Measurements from ENCODE around the gene OR52E5.

Gene OR52E5

DNA sequence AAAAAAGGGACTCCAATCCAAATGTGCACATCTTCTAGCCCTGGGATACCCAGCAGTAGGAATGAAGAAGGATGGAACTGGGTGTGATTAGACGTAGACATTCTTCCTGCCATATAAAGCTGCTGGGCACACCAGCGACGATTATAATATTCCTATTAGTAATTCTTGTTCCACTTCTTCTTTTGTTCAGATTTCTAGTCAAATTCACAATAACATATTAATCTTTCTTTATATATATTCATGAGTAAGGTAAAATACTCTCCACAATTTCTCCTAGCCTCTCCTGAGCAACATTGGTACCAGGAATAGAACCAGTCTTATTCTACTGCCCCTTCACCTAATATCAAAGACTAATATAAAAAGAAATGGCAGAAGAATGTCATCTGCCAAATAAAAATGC is 35.4 kb upstream of the OR52E5 start, which contains the start of gene OR52E8:
Gene OR52E8 (minus strand): TSS at position 101 of the 400 bp plus-strand sequence. CDS start 0 bp downstream, at position 101.
- H3K23ac ChIP-seq (ENCODE audit: low read length): no peak within 1 kb of the TSS
- H4K12ac ChIP-seq (ENCODE audit: low read depth, low read length): no peak within 1 kb of the TSS
- H3K14ac ChIP-seq (ENCODE audit: low read length): no peak within 1 kb of the TSS
- H3K4me1 ChIP-seq (ENCODE audit: control insufficient read depth in 1 of 2, insufficient read depth in 2 of 2, low read length in 2 of 2): no peaks in the 10 kb centered on the region
- H3K4ac ChIP-seq (ENCODE audit: low read depth, low read length): no peak within 1 kb of the TSS
- H3K27me3 ChIP-seq (ENCODE audit: insufficient read depth, low read length): no peaks in the 10 kb centered on the region
- no peak within 1 kb of the TSS for H2BK5ac ChIP-seq (ENCODE audit: low read depth, low read length, poor library complexity)
- H3K9ac ChIP-seq (ENCODE audit: low read length): no peak within 1 kb of the TSS
- H3K9me3 ChIP-seq (ENCODE audit: insufficient read depth, low read depth, low read length): no peaks in the 10 kb centered on the region
- no peaks in the 10 kb centered on the region for H3K79me1 ChIP-seq (ENCODE audit: low read length)
- no peak within 1 kb of the TSS for H4K91ac ChIP-seq (ENCODE audit: low read depth, low read length)
- H3K36me3 ChIP-seq (ENCODE audit: control insufficient read depth in 1 of 2, insufficient read depth in 2 of 2, low read length in 2 of 2): no peaks in the 10 kb centered on the region
- DNase-seq: no peak
- H4K8ac ChIP-seq (ENCODE audit: low read depth, low read length): no peak within 1 kb of the TSS
- no peak within 1 kb of the TSS for H2BK120ac ChIP-seq (ENCODE audit: insufficient read depth, low read length, poor library complexity)
- no peak within 1 kb of the TSS for H2AFZ ChIP-seq (ENCODE audit: insufficient read depth, low read length, poor library complexity)
- no peak within 1 kb of the TSS for H2BK12ac ChIP-seq (ENCODE audit: low read length)
- H3K18ac ChIP-seq (ENCODE audit: low read length): no peak within 1 kb of the TSS
- H2AK5ac ChIP-seq (ENCODE audit: low read length): no peak within 1 kb of the TSS
- H3K4me3 ChIP-seq (ENCODE audit: low read depth, low read length): no peak within 1 kb of the TSS
- H3K79me2 ChIP-seq (ENCODE audit: control insufficient read depth, insufficient read depth, low read length, poor library complexity): no peaks in the 10 kb centered on the region
- no peak within 1 kb of the TSS for H3K4me2 ChIP-seq (ENCODE audit: low read length)
- no peak within 1 kb of the TSS for H3K27ac ChIP-seq (ENCODE audit: low read depth, low read length)
- no CpG with 5 or more reads among the region's 3 CpGs for WGBS (ENCODE audit: extremely low coverage, insufficient coverage, insufficient read length)

DNA sequence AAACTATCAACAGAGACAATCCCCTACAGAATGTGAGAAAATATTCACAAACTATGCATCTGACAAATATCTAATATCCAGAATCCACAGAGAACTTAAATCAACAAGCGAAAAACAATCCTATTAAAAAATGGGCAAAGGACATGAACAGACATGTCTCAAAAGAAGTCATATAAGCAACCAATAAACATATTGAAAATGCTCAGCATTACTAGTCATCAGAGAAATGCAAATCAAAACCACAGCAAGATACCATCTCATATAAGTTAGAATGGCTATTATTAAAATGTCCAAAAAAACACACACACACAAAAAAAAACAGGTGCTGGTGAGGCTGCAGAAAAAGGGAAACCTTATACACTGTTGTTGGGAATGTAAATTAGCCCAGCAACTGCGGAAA is 27.2 kb upstream of the OR52E5 start:
- H3K4me3 ChIP-seq (ENCODE audit: low read depth, low read length): no peak overlapping the region
- H2BK5ac ChIP-seq (ENCODE audit: low read depth, low read length, poor library complexity): no peak overlapping the region
- H3K9ac ChIP-seq (ENCODE audit: low read length): no peak overlapping the region
- no peaks in the 10 kb centered on the region for H3K4me1 ChIP-seq (ENCODE audit: control insufficient read depth in 1 of 2, insufficient read depth in 2 of 2, low read length in 2 of 2)
- no peak overlapping the region for H2AFZ ChIP-seq (ENCODE audit: insufficient read depth, low read length, poor library complexity)
- H2BK12ac ChIP-seq (ENCODE audit: low read length): no peak overlapping the region
- no CpG with 5 or more reads among the region's 2 CpGs for WGBS (ENCODE audit: extremely low coverage, insufficient coverage, insufficient read length)
- no peak overlapping the region for H4K91ac ChIP-seq (ENCODE audit: low read depth, low read length)
- H3K23ac ChIP-seq (ENCODE audit: low read length): no peak overlapping the region
- H2AK5ac ChIP-seq (ENCODE audit: low read length): no peak overlapping the region
- no peak overlapping the region for H4K8ac ChIP-seq (ENCODE audit: low read depth, low read length)
- DNase-seq: no peak
- H3K79me2 ChIP-seq (ENCODE audit: control insufficient read depth, insufficient read depth, low read length, poor library complexity): no peaks in the 10 kb centered on the region
- no peaks in the 10 kb centered on the region for H3K9me3 ChIP-seq (ENCODE audit: insufficient read depth, low read depth, low read length)
- H2BK120ac ChIP-seq (ENCODE audit: insufficient read depth, low read length, poor library complexity): no peak overlapping the region
- H3K36me3 ChIP-seq (ENCODE audit: control insufficient read depth in 1 of 2, insufficient read depth in 2 of 2, low read length in 2 of 2): no peaks in the 10 kb centered on the region
- H3K4me2 ChIP-seq (ENCODE audit: low read length): no peak overlapping the region
- H3K14ac ChIP-seq (ENCODE audit: low read length): no peak overlapping the region
- no peak overlapping the region for H3K4ac ChIP-seq (ENCODE audit: low read depth, low read length)
- H3K27me3 ChIP-seq (ENCODE audit: insufficient read depth, low read length): no peaks in the 10 kb centered on the region
- no peak overlapping the region for H3K27ac ChIP-seq (ENCODE audit: low read depth, low read length)
- H4K12ac ChIP-seq (ENCODE audit: low read depth, low read length): no peak overlapping the region
- no peak overlapping the region for H3K18ac ChIP-seq (ENCODE audit: low read length)
- H3K79me1 ChIP-seq (ENCODE audit: low read length): no peaks in the 10 kb centered on the region

DNA sequence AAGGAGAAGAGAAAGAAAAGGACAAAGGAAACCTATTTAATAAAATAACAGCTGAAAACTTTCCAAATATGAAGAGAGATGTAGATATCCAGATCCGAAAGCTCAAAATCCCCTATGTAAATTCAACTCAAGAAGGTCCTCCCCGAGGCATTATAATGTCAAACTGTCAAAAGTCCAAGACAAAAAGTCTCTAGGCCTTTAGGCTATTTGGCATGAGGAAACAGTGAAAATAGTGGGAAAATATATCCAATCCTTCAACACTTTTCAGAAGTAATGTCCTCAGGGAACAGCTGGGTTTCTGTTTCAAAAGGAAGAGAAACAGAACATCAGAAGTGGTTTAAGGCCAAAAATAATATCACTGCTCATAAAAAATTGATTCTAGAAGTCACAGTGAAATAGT is 14.4 kb upstream of the OR52E5 start:
- H3K23ac ChIP-seq (ENCODE audit: low read length): no peak overlapping the region
- H2AFZ ChIP-seq (ENCODE audit: insufficient read depth, low read length, poor library complexity): no peak overlapping the region
- no peak overlapping the region for H3K27ac ChIP-seq (ENCODE audit: low read depth, low read length)
- no peaks in the 10 kb centered on the region for H3K79me2 ChIP-seq (ENCODE audit: control insufficient read depth, insufficient read depth, low read length, poor library complexity)
- no peak overlapping the region for H3K9ac ChIP-seq (ENCODE audit: low read length)
- no peak overlapping the region for H4K91ac ChIP-seq (ENCODE audit: low read depth, low read length)
- no CpG with 5 or more reads among the region's 2 CpGs for WGBS (ENCODE audit: extremely low coverage, insufficient coverage, insufficient read length)
- no peaks in the 10 kb centered on the region for H3K36me3 ChIP-seq (ENCODE audit: control insufficient read depth in 1 of 2, insufficient read depth in 2 of 2, low read length in 2 of 2)
- no peak overlapping the region for H3K18ac ChIP-seq (ENCODE audit: low read length)
- H2BK5ac ChIP-seq (ENCODE audit: low read depth, low read length, poor library complexity): no peak overlapping the region
- DNase-seq: no peak
- H4K12ac ChIP-seq (ENCODE audit: low read depth, low read length): no peak overlapping the region
- no peak overlapping the region for H3K14ac ChIP-seq (ENCODE audit: low read length)
- H3K4me2 ChIP-seq (ENCODE audit: low read length): no peak overlapping the region
- no peak overlapping the region for H2BK120ac ChIP-seq (ENCODE audit: insufficient read depth, low read length, poor library complexity)
- no peak overlapping the region for H2BK12ac ChIP-seq (ENCODE audit: low read length)
- H3K27me3 ChIP-seq (ENCODE audit: insufficient read depth, low read length): no peaks in the 10 kb centered on the region
- no peaks in the 10 kb centered on the region for H3K9me3 ChIP-seq (ENCODE audit: insufficient read depth, low read depth, low read length)
- no peak overlapping the region for H3K4me3 ChIP-seq (ENCODE audit: low read depth, low read length)
- H3K4me1 ChIP-seq (ENCODE audit: control insufficient read depth in 1 of 2, insufficient read depth in 2 of 2, low read length in 2 of 2): no peaks in the 10 kb centered on the region
- H3K4ac ChIP-seq (ENCODE audit: low read depth, low read length): no peak overlapping the region
- H2AK5ac ChIP-seq (ENCODE audit: low read length): no peak overlapping the region
- H3K79me1 ChIP-seq (ENCODE audit: low read length): no peaks in the 10 kb centered on the region
- H4K8ac ChIP-seq (ENCODE audit: low read depth, low read length): no peak overlapping the region

- Histone ChIP-seq H4K8ac (ENCODE audit: low read depth, low read length) (no peak within 1 kb of the TSS), H2BK120ac (ENCODE audit: insufficient read depth, low read length, poor library complexity) (no peak within 1 kb of the TSS), H2AK5ac (ENCODE audit: low read length) (no peak within 1 kb of the TSS), H4K91ac (ENCODE audit: low read depth, low read length) (no peak within 1 kb of the TSS), H3K79me2 (ENCODE audit: control insufficient read depth, insufficient read depth, low read length, poor library complexity) (no peaks in the 10 kb centered on the region), H3K9ac (ENCODE audit: low read length) (no peak within 1 kb of the TSS), H2BK12ac (ENCODE audit: low read length) (no peak within 1 kb of the TSS), H3K9me3 (ENCODE audit: insufficient read depth, low read depth, low read length) (no peaks in the 10 kb centered on the region), H3K36me3 (ENCODE audit: control insufficient read depth in 1 of 2, insufficient read depth in 2 of 2, low read length in 2 of 2) (no peaks in the 10 kb centered on the region), H3K27ac (ENCODE audit: low read depth, low read length) (no peak within 1 kb of the TSS), H3K27me3 (ENCODE audit: insufficient read depth, low read length) (no peaks in the 10 kb centered on the region), H3K23ac (ENCODE audit: low read length) (no peak within 1 kb of the TSS), H2BK5ac (ENCODE audit: low read depth, low read length, poor library complexity) (no peak within 1 kb of the TSS), H3K14ac (ENCODE audit: low read length) (no peak within 1 kb of the TSS), H3K18ac (ENCODE audit: low read length) (no peak within 1 kb of the TSS), H2AFZ (ENCODE audit: insufficient read depth, low read length, poor library complexity) (no peak within 1 kb of the TSS), H3K4me2 (ENCODE audit: low read length) (no peak within 1 kb of the TSS), H4K12ac (ENCODE audit: low read depth, low read length) (no peak within 1 kb of the TSS), H3K4me1 (ENCODE audit: control insufficient read depth in 1 of 2, insufficient read depth in 2 of 2, low read length in 2 of 2) (no peaks in the 10 kb centered on the region), H3K79me1 (ENCODE audit: low read length) (no peaks in the 10 kb centered on the region), H3K4me3 (ENCODE audit: low read depth, low read length) (no peak within 1 kb of the TSS), H3K4ac (ENCODE audit: low read depth, low read length) (no peak within 1 kb of the TSS)
- DNase-seq: no peak
- no CpG with 5 or more reads among the region's 4 CpGs for WGBS (ENCODE audit: extremely low coverage, insufficient coverage, insufficient read length)
Observed at GRCh38 chr11:5880329-5880728, 12.7 kb upstream of the OR52E5 start, which contains the start of gene OR52E4. Gene OR52E4 (plus strand): TSS chr11:5880629. CDS start chr11:5884293, 3,664 bp downstream.
